Measurements from ENCODE around the gene USHBP1. TPM values are rescaled to one million over a fixed set of nuclear protein-coding genes. Genes with fewer than 3 reads are reported as not detected.
A peak's percentile ranks its signal among the peaks of the same experiment; 100 is the strongest.

Gene USHBP1
- total RNA-seq, 1 donor from 2014 or later = 54.2 TPM

DNA sequence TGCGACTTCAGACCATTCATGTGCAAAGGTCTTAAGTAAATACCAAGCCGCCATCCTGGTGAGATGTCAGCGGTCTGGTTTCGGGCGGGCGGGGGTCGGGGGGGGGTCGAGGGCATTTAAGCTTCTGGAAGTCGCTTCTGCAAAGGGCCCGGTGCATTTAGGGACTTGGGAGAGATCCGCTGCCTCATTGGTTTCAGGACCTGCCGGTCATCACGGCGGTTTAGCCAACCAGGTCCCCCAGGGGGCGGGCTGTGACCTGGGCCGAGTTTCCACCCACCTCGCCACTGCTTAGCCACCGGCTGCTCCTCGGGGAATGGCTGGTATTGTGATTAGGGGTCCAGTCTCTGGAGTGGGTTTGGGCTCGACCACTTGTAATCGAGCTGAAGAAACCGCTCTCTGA lies 24.9 kb upstream of the USHBP1 start:
- no peaks in the 10 kb centered on the region for H3K4me1 Mint-ChIP-seq (ENCODE audit: unreplicated experiment)
- no peak overlapping the region for H3K4me3 Mint-ChIP-seq (ENCODE audit: unreplicated experiment)
- H3K9me3 Mint-ChIP-seq (ENCODE audit: unreplicated experiment) = no peaks in the 10 kb centered on the region
- TF ChIP-seq, protein P1, sequence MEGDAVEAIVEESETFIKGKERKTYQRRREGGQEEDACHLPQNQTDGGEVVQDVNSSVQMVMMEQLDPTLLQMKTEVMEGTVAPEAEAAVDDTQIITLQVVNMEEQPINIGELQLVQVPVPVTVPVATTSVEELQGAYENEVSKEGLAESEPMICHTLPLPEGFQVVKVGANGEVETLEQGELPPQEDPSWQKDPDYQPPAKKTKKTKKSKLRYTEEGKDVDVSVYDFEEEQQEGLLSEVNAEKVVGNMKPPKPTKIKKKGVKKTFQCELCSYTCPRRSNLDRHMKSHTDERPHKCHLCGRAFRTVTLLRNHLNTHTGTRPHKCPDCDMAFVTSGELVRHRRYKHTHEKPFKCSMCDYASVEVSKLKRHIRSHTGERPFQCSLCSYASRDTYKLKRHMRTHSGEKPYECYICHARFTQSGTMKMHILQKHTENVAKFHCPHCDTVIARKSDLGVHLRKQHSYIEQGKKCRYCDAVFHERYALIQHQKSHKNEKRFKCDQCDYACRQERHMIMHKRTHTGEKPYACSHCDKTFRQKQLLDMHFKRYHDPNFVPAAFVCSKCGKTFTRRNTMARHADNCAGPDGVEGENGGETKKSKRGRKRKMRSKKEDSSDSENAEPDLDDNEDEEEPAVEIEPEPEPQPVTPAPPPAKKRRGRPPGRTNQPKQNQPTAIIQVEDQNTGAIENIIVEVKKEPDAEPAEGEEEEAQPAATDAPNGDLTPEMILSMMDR (IDR thresholded peaks at IDR 0.05; ENCODE audit: unreplicated experiment) = peak; percentile 32
- H3K36me3 Mint-ChIP-seq (ENCODE audit: low read depth, unreplicated experiment) = no peaks in the 10 kb centered on the region
- no peak overlapping the region for H3K27ac Mint-ChIP-seq (ENCODE audit: unreplicated experiment)
- H3K27me3 Mint-ChIP-seq (ENCODE audit: unreplicated experiment) = no peaks in the 10 kb centered on the region
- peak; percentile 83 for DNase-seq (ENCODE audit: low spot score)

GRCh38 chr19:17286752-17287151 lies 22.2 kb upstream of the USHBP1 start:
- Mint-ChIP-seq H3K9me3 (ENCODE audit: unreplicated experiment) (no peaks in the 10 kb centered on the region), H3K4me3 (ENCODE audit: unreplicated experiment) (no peak overlapping the region), H3K4me1 (ENCODE audit: unreplicated experiment) (peaks cover 3% of the 10 kb centered on the region), H3K36me3 (ENCODE audit: low read depth, unreplicated experiment) (no peaks in the 10 kb centered on the region), H3K27me3 (ENCODE audit: unreplicated experiment) (peaks cover 5% of the 10 kb centered on the region), H3K27ac (ENCODE audit: unreplicated experiment) (no peak overlapping the region)
- DNase-seq (ENCODE audit: low spot score) = no peak
- TF ChIP-seq, protein P1 (IDR thresholded peaks at IDR 0.05; ENCODE audit: unreplicated experiment) = no peak

DNA sequence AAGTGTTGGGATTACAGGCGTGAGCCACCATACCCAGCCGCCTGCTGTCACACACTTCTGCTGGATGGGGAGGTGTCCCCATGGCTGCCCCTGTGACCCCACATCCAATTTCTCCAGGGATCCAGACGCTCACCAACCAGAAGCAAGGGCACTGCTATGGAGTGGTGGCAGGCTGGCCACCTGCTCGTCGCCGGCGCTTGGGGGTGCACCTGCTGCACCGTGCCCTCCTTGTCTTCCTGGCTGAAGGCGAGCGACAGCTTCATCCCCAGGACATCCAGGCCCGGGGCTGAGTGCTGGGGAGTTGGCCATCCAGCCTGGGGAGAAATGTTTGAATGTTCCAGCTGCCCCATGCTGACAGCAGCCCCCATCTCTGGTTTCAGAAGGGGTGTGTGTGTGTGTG lies 21.7 kb upstream of the USHBP1 start:
- no peak for DNase-seq (ENCODE audit: low spot score)
- TF ChIP-seq, protein P1 (IDR thresholded peaks at IDR 0.05; ENCODE audit: unreplicated experiment) = no peak
- H3K36me3 Mint-ChIP-seq (ENCODE audit: low read depth, unreplicated experiment) = no peaks in the 10 kb centered on the region
- no peaks in the 10 kb centered on the region for H3K9me3 Mint-ChIP-seq (ENCODE audit: unreplicated experiment)
- H3K4me1 Mint-ChIP-seq (ENCODE audit: unreplicated experiment) = peaks cover 3% of the 10 kb centered on the region
- H3K4me3 Mint-ChIP-seq (ENCODE audit: unreplicated experiment) = no peak overlapping the region
- H3K27me3 Mint-ChIP-seq (ENCODE audit: unreplicated experiment) = peaks cover 5% of the 10 kb centered on the region
- no peak overlapping the region for H3K27ac Mint-ChIP-seq (ENCODE audit: unreplicated experiment)

DNA sequence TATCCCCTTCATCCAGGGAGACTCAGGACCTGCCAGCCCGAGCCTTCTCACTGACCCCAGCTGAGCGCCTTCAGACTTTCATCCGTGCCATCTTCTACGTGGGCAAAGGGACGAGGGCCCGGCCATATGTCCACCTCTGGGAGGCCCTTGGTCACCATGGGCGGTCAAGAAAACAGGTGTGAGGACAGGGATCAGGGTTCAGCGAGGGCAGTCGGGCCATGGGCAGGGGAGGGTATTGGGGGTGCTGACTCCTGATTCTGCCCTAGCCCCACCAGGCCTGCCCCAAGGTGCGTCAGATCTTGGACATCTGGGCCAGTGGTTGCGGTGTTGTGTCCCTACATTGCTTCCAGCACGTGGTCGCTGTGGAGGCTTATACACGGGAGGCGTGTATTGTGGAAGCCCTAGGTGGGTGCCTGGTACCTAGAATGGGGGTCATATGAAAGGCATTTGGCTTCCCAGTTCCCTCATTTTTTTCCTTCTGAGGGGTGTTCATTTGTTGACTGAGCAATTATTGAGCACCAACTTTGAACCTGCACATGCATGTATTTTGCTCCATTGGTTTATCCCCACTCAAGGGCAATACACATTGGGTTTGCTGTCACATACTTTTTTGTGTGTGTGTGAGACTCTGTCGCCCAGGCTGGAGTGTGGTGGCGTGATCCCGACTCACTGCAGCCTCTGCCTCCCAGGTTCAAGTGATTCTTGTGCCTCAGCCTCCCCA lies 21.0 kb upstream of the USHBP1 start:
- TF ChIP-seq, protein P1 (IDR thresholded peaks at IDR 0.05; ENCODE audit: unreplicated experiment) = no peak
- Mint-ChIP-seq H3K9me3 (ENCODE audit: unreplicated experiment) (no peaks in the 10 kb centered on the region), H3K27me3 (ENCODE audit: unreplicated experiment) (peaks cover 5% of the 10 kb centered on the region), H3K27ac (ENCODE audit: unreplicated experiment) (no peak overlapping the region), H3K4me3 (ENCODE audit: unreplicated experiment) (no peak overlapping the region), H3K4me1 (ENCODE audit: unreplicated experiment) (peaks cover 3% of the 10 kb centered on the region), H3K36me3 (ENCODE audit: low read depth, unreplicated experiment) (no peaks in the 10 kb centered on the region)
- no peak for DNase-seq (ENCODE audit: low spot score)

DNA sequence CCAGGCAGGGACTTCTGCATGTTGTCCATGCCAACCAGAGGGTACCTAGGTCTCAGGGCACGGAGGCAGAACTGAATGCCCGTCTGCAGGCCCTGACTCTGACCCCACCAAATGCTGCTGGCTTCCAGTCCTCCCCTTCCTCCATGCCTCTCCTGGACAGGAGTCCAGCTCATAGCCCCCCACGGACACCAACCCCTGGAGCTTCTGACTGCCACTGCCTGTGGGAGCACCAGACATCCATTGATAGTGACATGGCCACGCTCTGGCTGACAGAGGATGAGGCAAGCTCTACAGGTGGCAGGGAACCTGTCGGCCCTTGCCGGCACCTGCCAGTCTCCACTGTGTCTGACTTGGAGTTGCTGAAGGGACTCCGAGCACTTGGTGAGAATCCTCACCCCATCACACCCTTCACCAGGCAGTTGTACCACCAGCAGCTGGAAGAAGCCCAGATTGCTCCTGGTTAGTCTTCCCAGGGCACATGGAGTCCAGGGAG lies 19.0 kb upstream of the USHBP1 start:
- no peaks in the 10 kb centered on the region for H3K36me3 Mint-ChIP-seq (ENCODE audit: low read depth, unreplicated experiment)
- TF ChIP-seq, protein P1 (IDR thresholded peaks at IDR 0.05; ENCODE audit: unreplicated experiment) = no peak
- no peak overlapping the region for H3K4me3 Mint-ChIP-seq (ENCODE audit: unreplicated experiment)
- no peak overlapping the region for H3K27ac Mint-ChIP-seq (ENCODE audit: unreplicated experiment)
- peaks cover 6% of the 10 kb centered on the region for H3K27me3 Mint-ChIP-seq (ENCODE audit: unreplicated experiment)
- no peak for DNase-seq (ENCODE audit: low spot score)
- no peaks in the 10 kb centered on the region for H3K9me3 Mint-ChIP-seq (ENCODE audit: unreplicated experiment)
- H3K4me1 Mint-ChIP-seq (ENCODE audit: unreplicated experiment) = peaks cover 3% of the 10 kb centered on the region

Data from endothelial cell (in vitro differentiated cells).